NB4 (cell line): Measurements from ENCODE around the gene CX3CL1.

Source experiments
- CTCF ChIP-seq: IDR thresholded peaks from one replicate; pipeline ENCODE4 v1.5.1; 2012; ENCODE audit warnings: low read depth, low read length
- MAX ChIP-seq: IDR thresholded peaks from 2 replicates; pipeline ENCODE4 v1.6.1; 2011; ENCODE audit warnings: low read depth, low read length
- MYC ChIP-seq: IDR thresholded peaks from 2 replicates; pipeline ENCODE4 v1.6.1; 2011; ENCODE audit warnings: low read depth, low read length
- POLR2A ChIP-seq: IDR thresholded peaks from 2 replicates; pipeline ENCODE4 v1.6.1; 2011; ENCODE audit warnings: mild to moderate bottlenecking; ENCODE audit not compliant: insufficient read length; ENCODE audit errors: extremely low read depth

GRCh38 chr16:57333402-57333801 is 38.9 kb upstream of the CX3CL1 start:
- no peak for TF ChIP-seq CTCF
- TF ChIP-seq POLR2A = no peak
- no peak for TF ChIP-seq MAX
- no peak for TF ChIP-seq MYC
